GM19397 (cell line): ENCODE measurements around the gene ROCK2.

Experiments used
- ATAC-seq: cut with Tn5 transposase; IDR thresholded peaks from one replicate; pipeline ENCODE4 v1.9.1; 2021; ENCODE audit warnings: mild to moderate bottlenecking, moderate library complexity; ENCODE audit not compliant: unreplicated experiment

The ROCK2 gene

GRCh38 chr2:11132036-11132671 lies 212.3 kb downstream of the ROCK2 start:
- ATAC-seq, result no peak

GRCh38 chr2:11131166-11131920 lies 213.1 kb downstream of the ROCK2 start:
- no peak for ATAC-seq
